Stimulated activated CD4-positive, alpha-beta T cell treated with anti-CD3 and anti-CD28 coated beads, Interleukin-2, amount 100 ng/mL, for 24 hours (primary cell): ENCODE measurements around the gene MTFR1L.
A peak's percentile ranks its signal among the peaks of the same experiment; 100 is the strongest.

ENCODE experiments used
- DNase-seq, 2 donors: peaks; one replicate each; pipeline ENCODE4 v3.0.0-alpha.2; 2020

MTFR1L gene

GRCh38 chr1:25792115-25792514 lies 27.6 kb upstream of the MTFR1L start:
- DNase-seq: no peak

GRCh38 chr1:25793585-25794170 lies 26.1 kb upstream of the MTFR1L start:
- no peak for DNase-seq

- DNase-seq: no peak
Measured at GRCh38 chr1:25794325-25794724, 25.4 kb upstream of the MTFR1L start.

- no peak for DNase-seq
Measured at GRCh38 chr1:25795211-25795610, 24.5 kb upstream of the MTFR1L start.

GRCh38 chr1:25795946-25796810 lies 23.6 kb upstream of the MTFR1L start:
- DNase-seq: peak in 1 of 2 donors; percentile 49

GRCh38 chr1:25796811-25797458 lies 22.8 kb upstream of the MTFR1L start:
- DNase-seq: peak; percentile 92 to 95

- DNase-seq: peak; percentile 54 to 64
Measured at GRCh38 chr1:25797939-25798338, 21.8 kb upstream of the MTFR1L start.

- no peak for DNase-seq
Measured at GRCh38 chr1:25798666-25799351, 20.9 kb upstream of the MTFR1L start.

GRCh38 chr1:25799352-25799934 lies 20.3 kb upstream of the MTFR1L start:
- no peak for DNase-seq

GRCh38 chr1:25799935-25800702 lies 19.6 kb upstream of the MTFR1L start, which contains the start of gene SELENON:
Gene SELENON (plus strand): TSS chr1:25800193. CDS start chr1:25800231, 38 bp downstream.
- DNase-seq: peak; percentile 37 to 51

- no peak for DNase-seq
Measured at GRCh38 chr1:25800703-25801377, 18.9 kb upstream of the MTFR1L start.

GRCh38 chr1:25802915-25803314 lies 16.8 kb upstream of the MTFR1L start:
- DNase-seq: no peak

GRCh38 chr1:25803368-25803767 lies 16.4 kb upstream of the MTFR1L start:
- DNase-seq: no peak

GRCh38 chr1:25804244-25804963 lies 15.3 kb upstream of the MTFR1L start:
- peak in 1 of 2 donors; percentile 46 for DNase-seq

GRCh38 chr1:25804964-25805862 lies 14.5 kb upstream of the MTFR1L start:
- DNase-seq: no peak

GRCh38 chr1:25805863-25806225 lies 13.9 kb upstream of the MTFR1L start:
- DNase-seq: no peak

- no peak for DNase-seq
Measured at GRCh38 chr1:25806418-25806817, 13.3 kb upstream of the MTFR1L start.

- DNase-seq: no peak
Measured at GRCh38 chr1:25807480-25808390, 12.0 kb upstream of the MTFR1L start.
